Activated naive CD4-positive, alpha-beta T cell treated with anti-CD3 and anti-CD28 coated beads, Interleukin-2, amount 50 U/mL, for 72 hours (primary cell): Measurements from ENCODE around the gene TEKT1. TPM values are rescaled to one million over a fixed set of nuclear protein-coding genes. Genes with fewer than 3 reads are reported as not detected.

Experiments used
- ATAC-seq, 2 donors: fragments of 150-1000 bp; cut with Tn5 transposase; 2 replicates each; pipeline ENCODE4 v1.10.0; 2021; ENCODE audit warnings: mild to moderate bottlenecking in 2 of 2, moderate library complexity in 2 of 2
- DNase-seq, 2 donors: peaks; one replicate each; pipeline ENCODE4 v3.0.0; 2021 to 2022; ENCODE audit warnings: low spot score in 2 of 2
- H3K27ac Mint-ChIP-seq, 2 donors: one replicate each; pipeline ENCODE4 v1.8.0; 2022; ENCODE audit warnings: mild to moderate bottlenecking in 2 of 2, mixed read lengths in 2 of 2
- H3K36me3 Mint-ChIP-seq, 2 donors: one replicate each; pipeline ENCODE4 v1.8.0; 2022; ENCODE audit warnings: mixed read lengths in 2 of 2
- H3K9me3 Mint-ChIP-seq, 2 donors: one replicate each; pipeline ENCODE4 v1.8.0; 2022; ENCODE audit warnings: mixed read lengths in 2 of 2
- total RNA-seq, 2 donors: library from RNA; stranded (reverse); gene quantifications; one replicate each; pipeline ENCODE4 v1.2.3, GENCODE V29; 2022

Gene TEKT1
- total RNA-seq, 2 donors from 2014 or later = not detected

DNA sequence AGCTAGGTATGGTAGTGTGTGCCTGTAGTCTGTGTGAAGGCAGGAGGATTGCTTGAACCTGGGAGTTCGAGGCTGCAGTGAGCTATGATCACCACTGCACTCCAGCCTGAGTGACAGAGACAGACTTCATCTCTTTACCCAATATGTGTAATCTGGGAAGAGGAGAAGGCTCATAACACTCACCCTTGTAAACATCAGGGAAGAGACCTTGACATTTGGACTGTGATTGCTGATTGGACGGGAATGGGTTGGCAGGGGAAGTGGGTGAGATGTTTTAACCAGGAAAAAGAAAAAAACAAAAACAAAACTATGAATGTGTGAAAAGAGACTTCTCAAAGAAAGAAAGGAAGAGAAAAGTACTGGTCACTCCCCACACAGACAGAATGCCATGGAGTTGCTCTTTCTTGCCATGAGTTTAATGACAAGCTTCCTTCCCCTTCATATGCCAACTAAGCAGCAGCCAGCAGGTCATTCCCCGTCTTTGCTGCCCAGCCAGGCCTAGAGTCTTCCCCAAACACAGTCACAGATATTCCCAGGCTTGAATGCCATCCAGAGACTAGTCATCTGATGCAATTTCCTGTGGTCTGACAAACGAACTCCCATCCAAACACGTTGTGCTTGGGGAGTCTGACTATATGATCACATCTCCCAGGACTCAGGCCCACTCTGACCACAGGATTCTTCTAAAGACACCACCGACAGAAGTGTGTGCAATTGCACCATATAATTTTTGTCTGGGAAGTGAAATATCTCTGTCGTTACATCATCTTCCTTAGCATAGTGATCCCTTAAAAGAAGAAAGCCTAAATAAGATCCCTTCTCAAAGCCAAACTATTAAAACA lies 79.2 kb downstream of the TEKT1 start:
- H3K36me3 Mint-ChIP-seq = peaks cover 0 to 15% of the 10 kb centered on the region in 2 donors
- ATAC-seq (no peak), DNase-seq (no peak)
- no peaks in the 10 kb centered on the region for H3K9me3 Mint-ChIP-seq
- peak overlapping the region in 1 of 2 donors; percentile 75 for H3K27ac Mint-ChIP-seq

DNA sequence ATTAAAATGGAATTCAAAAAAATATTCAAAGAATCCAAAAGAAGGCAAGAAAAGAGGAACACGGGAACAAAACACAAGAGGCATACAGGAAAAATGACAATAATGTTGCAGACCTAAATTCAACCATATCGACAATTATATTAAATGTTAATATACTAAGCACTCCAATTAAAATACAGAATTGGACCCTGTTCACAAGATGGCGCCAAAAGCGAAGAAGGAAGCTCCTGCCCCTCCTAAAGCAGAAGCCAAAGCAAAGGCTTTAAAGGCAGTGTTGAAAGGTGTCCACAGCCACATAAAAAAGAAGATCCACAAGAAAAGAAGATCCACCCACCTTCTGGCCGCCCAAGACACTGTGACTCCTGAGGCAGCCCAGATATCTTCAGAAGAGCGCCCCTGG lies 82.0 kb downstream of the TEKT1 start:
- DNase-seq = no peak

DNA sequence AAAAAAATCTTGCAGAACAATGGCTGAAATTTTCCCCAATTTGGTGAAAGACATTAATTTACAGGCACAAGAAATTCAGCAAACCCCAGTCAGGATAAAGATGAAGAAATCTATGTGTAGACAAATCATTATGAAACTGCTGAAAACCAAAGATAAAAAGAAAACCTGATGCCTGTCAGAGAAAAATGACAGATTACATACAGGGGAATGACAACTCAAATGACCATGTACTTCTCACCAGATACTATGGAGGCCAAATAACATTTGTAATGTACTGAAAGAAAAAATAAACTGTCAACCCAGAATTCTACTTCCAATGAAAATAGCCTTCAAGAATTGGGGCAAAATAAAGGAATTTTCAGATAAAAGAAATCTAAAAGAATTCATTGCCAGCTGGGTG lies 82.9 kb downstream of the TEKT1 start:
- ATAC-seq (no peak), DNase-seq (no peak)
- H3K36me3 Mint-ChIP-seq = no peaks in the 10 kb centered on the region
- no peaks in the 10 kb centered on the region for H3K9me3 Mint-ChIP-seq
- no peak overlapping the region for H3K27ac Mint-ChIP-seq

More for the DNA sequence above, 82.0 kb downstream of the TEKT1 start:
- ATAC-seq = no peak
- Mint-ChIP-seq H3K36me3 (no peaks in the 10 kb centered on the region), H3K27ac (no peak overlapping the region), H3K9me3 (no peaks in the 10 kb centered on the region)

Other genes with a start within 250 kb of the TEKT1 start
- 10 to 100 TPM; 17.4 to 22.3 TPM for gene KIAA0753, start 191.0 kb downstream of the TEKT1 start, total RNA-seq
- 100 to 1,000 TPM in 1 of 2 donors, 10 to 100 TPM in 1; 67.7 to 131 TPM for gene TXNDC17, start 190.7 kb downstream of the TEKT1 start, total RNA-seq
- gene MED31, start 180.1 kb downstream of the TEKT1 start, total RNA-seq = 10 to 100 TPM; 19.9 to 25.1 TPM
- gene C17orf100, start 180.0 kb downstream of the TEKT1 start, total RNA-seq = 1 to 10 TPM in 1 of 2 donors, under 1 TPM in 1; 0.89 to 2.3 TPM
- not detected for gene SLC13A5, start 118.4 kb downstream of the TEKT1 start, total RNA-seq
- gene XAF1, start 75.7 kb downstream of the TEKT1 start, total RNA-seq = 10 to 100 TPM in 1 of 2 donors, 1 to 10 TPM in 1; 6.5 to 72.3 TPM
- gene FBXO39, start 55.5 kb downstream of the TEKT1 start, total RNA-seq = under 1 TPM in 1 of 2 donors, not detected in 1; 0.37 TPM
- not detected for gene ALOX12, start 164.3 kb upstream of the TEKT1 start, total RNA-seq
- gene RNASEK, start 180.9 kb upstream of the TEKT1 start, total RNA-seq = 100 to 1,000 TPM; 127 to 217 TPM
- gene BCL6B, start 191.3 kb upstream of the TEKT1 start, total RNA-seq = under 1 TPM; 0.59 to 0.86 TPM
- 10 to 100 TPM in 1 of 2 donors, 1 to 10 TPM in 1; 5.0 to 10.5 TPM for gene SLC16A13, start 204.3 kb upstream of the TEKT1 start, total RNA-seq
- gene SLC16A11, start 212.4 kb upstream of the TEKT1 start, total RNA-seq = 1 to 10 TPM in 1 of 2 donors, under 1 TPM in 1; 0.30 to 1.1 TPM
- gene CLEC10A, start 248.5 kb upstream of the TEKT1 start, total RNA-seq = not detected